Body of pancreas (tissue), 4 donors: ENCODE measurements around the gene MMD.

Experiments used
- CTCF ChIP-seq, 7 experiments: fragments of 450-650 bp in 4 of 7; fragments of 200-600 bp in 3 of 7; sonication (generic) in 3 of 7; IDR thresholded peaks; one replicate each; pipeline ENCODE4 v1.5.1; 2016 to 2019; ENCODE audit warnings: antibody characterized with exemption in 7 of 7
- POLR2A ChIP-seq, 3 donors: fragments of 450-650 bp; IDR thresholded peaks; one replicate each; pipeline ENCODE4 v1.6.1; 2016; ENCODE audit warnings: antibody characterized with exemption in 3 of 3, mild to moderate bottlenecking in 2 of 3

DNA sequence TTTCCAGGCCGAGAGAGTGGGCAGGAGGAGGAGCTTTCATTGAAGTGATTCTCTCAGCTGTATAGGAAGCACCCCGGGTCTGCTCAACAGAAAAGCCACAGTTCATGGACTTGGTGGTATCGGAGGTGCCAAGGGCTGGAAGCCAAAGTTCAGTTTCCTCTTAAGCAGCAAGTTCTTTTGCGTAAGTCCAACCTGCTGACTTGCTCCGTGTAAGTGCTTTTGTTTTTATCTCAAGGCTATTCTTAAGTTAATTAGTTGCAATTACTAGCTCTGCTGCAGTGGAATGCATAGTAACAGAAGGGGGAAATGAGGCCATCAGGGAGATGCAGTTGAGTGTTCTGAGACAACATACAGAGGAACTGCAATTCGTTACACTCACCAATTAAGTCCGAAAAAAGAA, 45.0 kb upstream of the MMD start:
- TF ChIP-seq POLR2A (IDR thresholded peaks at IDR 0.05) (no peak), CTCF (IDR thresholded peaks at IDR 0.05) (no peak)
